SU-DHL-6 (cell line): ENCODE results near the gene CSHL1.

Experiments used
- EZH2phosphoT487 ChIP-seq: fragments of 200-600 bp; sonication (generic), shearing (Covaris generic); conservative IDR thresholded peaks from 2 replicates; pipeline ENCODE4 v1.6.1; 2018; ENCODE audit warnings: mild to moderate bottlenecking, antibody characterized with exemption, low read length, moderate library complexity, mixed read lengths
- TF ChIP-seq, protein P1 (sequence below): fragments of 200-600 bp; sonication (generic); IDR thresholded peaks from one replicate; pipeline ENCODE4 v1.5.1; 2017; ENCODE audit warnings: antibody characterized with exemption, mild to moderate bottlenecking, low read length, moderate library complexity; ENCODE audit not compliant: insufficient read depth, poor library complexity, severe bottlenecking

DNA sequence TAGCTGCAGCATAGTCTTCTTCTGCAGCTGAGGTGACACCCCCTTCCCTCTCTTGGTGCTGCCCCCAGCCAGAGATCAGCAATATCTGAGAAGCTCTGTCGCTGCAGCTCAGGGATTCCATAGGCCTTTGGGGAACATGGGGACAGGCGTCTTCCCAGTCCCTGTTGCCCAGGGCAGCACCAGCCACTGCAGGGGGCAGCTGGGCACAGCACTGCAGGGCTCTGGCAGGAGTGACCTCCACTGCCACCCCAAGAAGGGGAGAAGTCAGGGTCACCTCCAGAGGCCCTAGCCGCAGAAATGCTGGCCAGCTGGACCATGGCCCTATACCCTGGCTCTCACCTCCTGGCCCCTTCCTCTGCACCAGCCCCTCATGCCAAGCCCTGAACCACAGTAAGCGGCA is 44.7 kb upstream of the CSHL1 start:
- TF ChIP-seq EZH2phosphoT487, result no peak
- TF ChIP-seq, protein P1, sequence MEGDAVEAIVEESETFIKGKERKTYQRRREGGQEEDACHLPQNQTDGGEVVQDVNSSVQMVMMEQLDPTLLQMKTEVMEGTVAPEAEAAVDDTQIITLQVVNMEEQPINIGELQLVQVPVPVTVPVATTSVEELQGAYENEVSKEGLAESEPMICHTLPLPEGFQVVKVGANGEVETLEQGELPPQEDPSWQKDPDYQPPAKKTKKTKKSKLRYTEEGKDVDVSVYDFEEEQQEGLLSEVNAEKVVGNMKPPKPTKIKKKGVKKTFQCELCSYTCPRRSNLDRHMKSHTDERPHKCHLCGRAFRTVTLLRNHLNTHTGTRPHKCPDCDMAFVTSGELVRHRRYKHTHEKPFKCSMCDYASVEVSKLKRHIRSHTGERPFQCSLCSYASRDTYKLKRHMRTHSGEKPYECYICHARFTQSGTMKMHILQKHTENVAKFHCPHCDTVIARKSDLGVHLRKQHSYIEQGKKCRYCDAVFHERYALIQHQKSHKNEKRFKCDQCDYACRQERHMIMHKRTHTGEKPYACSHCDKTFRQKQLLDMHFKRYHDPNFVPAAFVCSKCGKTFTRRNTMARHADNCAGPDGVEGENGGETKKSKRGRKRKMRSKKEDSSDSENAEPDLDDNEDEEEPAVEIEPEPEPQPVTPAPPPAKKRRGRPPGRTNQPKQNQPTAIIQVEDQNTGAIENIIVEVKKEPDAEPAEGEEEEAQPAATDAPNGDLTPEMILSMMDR, result no peak
